ENCODE results near the gene ASCL3.

Gene ASCL3

GRCh38 chr11:8928981-8929615 lies 13.7 kb downstream of the ASCL3 start:
- TF ChIP-seq, protein P1, sequence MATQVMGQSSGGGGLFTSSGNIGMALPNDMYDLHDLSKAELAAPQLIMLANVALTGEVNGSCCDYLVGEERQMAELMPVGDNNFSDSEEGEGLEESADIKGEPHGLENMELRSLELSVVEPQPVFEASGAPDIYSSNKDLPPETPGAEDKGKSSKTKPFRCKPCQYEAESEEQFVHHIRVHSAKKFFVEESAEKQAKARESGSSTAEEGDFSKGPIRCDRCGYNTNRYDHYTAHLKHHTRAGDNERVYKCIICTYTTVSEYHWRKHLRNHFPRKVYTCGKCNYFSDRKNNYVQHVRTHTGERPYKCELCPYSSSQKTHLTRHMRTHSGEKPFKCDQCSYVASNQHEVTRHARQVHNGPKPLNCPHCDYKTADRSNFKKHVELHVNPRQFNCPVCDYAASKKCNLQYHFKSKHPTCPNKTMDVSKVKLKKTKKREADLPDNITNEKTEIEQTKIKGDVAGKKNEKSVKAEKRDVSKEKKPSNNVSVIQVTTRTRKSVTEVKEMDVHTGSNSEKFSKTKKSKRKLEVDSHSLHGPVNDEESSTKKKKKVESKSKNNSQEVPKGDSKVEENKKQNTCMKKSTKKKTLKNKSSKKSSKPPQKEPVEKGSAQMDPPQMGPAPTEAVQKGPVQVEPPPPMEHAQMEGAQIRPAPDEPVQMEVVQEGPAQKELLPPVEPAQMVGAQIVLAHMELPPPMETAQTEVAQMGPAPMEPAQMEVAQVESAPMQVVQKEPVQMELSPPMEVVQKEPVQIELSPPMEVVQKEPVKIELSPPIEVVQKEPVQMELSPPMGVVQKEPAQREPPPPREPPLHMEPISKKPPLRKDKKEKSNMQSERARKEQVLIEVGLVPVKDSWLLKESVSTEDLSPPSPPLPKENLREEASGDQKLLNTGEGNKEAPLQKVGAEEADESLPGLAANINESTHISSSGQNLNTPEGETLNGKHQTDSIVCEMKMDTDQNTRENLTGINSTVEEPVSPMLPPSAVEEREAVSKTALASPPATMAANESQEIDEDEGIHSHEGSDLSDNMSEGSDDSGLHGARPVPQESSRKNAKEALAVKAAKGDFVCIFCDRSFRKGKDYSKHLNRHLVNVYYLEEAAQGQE (IDR thresholded peaks at IDR 0.05; ENCODE audit: low read depth) = no peak
- TF ChIP-seq TAF1 (IDR thresholded peaks at IDR 0.05; ENCODE audit: low read depth) (no peak), YY1 (IDR thresholded peaks at IDR 0.05; ENCODE audit: low read depth) (no peak)

DNA sequence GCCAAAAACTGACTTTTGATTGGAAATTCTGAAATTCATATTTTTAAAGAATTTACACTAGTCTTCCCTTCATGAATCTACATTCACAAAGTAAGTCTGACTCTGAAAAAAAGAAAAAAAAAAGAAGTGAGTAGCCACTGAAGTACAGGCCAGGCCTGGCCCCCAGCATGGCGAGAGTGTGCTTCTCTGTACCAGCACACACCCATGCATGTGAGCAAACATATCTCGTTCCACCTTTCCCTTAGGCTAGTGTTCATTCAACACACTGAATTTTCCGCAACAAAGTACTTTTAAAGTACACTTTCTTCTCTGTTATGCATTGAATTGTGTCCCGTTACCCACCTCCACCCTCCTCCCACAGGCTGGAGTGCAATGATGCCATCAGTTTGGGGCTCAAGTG lies 14.6 kb downstream of the ASCL3 start:
- TF ChIP-seq USF1 (IDR thresholded peaks at IDR 0.05) (no peak), EGR1 (IDR thresholded peaks at IDR 0.05) (no peak), YY1 (IDR thresholded peaks at IDR 0.05; ENCODE audit: low read depth) (no peak), NFIC (IDR thresholded peaks at IDR 0.05) (no peak), EP300 (IDR thresholded peaks at IDR 0.05; ENCODE audit: borderline replicate concordance) (no peak), FOXM1 (IDR thresholded peaks at IDR 0.05; ENCODE audit: borderline replicate concordance, low read depth) (no peak), CEBPB (IDR thresholded peaks at IDR 0.05) (no peak), TAF1 (IDR thresholded peaks at IDR 0.05; ENCODE audit: low read depth) (no peak)
- TF ChIP-seq, protein P2, sequence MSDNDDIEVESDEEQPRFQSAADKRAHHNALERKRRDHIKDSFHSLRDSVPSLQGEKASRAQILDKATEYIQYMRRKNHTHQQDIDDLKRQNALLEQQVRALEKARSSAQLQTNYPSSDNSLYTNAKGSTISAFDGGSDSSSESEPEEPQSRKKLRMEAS (IDR thresholded peaks at IDR 0.05) = no peak
- TF ChIP-seq, protein P1 (IDR thresholded peaks at IDR 0.05; ENCODE audit: low read depth) = no peak

- TF ChIP-seq CEBPB (IDR thresholded peaks at IDR 0.05) = no peak
- TF ChIP-seq FOXM1 (IDR thresholded peaks at IDR 0.05; ENCODE audit: borderline replicate concordance, low read depth) = no peak
- no peak for TF ChIP-seq TEAD4 (IDR thresholded peaks at IDR 0.05)
- no peak for TF ChIP-seq NFIC (IDR thresholded peaks at IDR 0.05)
- no peak for TF ChIP-seq RAD21 (IDR thresholded peaks at IDR 0.05; ENCODE audit: low read depth)
- TF ChIP-seq TCF12 (IDR thresholded peaks at IDR 0.05; ENCODE audit: low read depth) = no peak
- TF ChIP-seq, protein P2 (IDR thresholded peaks at IDR 0.05) = no peak
- no peak for TF ChIP-seq CREB1 (IDR thresholded peaks at IDR 0.05; ENCODE audit: low read depth)
- TF ChIP-seq YY1 (IDR thresholded peaks at IDR 0.05; ENCODE audit: low read depth) = no peak
- no peak for TF ChIP-seq EP300 (IDR thresholded peaks at IDR 0.05; ENCODE audit: borderline replicate concordance)
- TF ChIP-seq EGR1 (IDR thresholded peaks at IDR 0.05) = no peak
Measured at GRCh38 chr11:8927233-8927632, 15.6 kb downstream of the ASCL3 start.

- TF ChIP-seq YY1 (IDR thresholded peaks at IDR 0.05; ENCODE audit: low read depth) (no peak), TEAD4 (IDR thresholded peaks at IDR 0.05) (no peak), TAF1 (IDR thresholded peaks at IDR 0.05; ENCODE audit: low read depth) (no peak)
Measured at GRCh38 chr11:8926236-8926635, 16.6 kb downstream of the ASCL3 start.

DNA sequence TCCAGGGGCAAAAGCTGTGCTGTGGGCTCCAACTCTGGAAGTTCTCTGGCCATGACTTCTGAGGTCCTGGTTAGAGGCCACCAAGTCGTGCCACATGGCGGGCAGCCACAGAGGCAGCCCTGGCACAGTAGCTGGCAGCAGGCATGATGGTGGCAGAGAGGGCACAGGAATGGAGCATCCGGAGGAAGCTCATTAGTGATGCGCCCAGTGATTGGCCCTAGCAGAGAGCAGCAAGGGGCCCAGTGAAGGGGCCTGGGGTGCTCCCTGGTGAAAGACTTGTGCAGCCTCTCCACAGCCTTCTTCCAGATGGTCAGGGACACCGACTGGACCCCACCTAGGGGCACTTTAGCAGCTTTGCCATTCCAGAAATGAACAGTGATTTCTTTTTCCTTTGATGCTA lies 17.1 kb downstream of the ASCL3 start:
- TF ChIP-seq CREB1 (IDR thresholded peaks at IDR 0.05; ENCODE audit: low read depth) (no peak), NFIC (IDR thresholded peaks at IDR 0.05) (no peak), TCF12 (IDR thresholded peaks at IDR 0.05; ENCODE audit: low read depth) (no peak), CEBPB (IDR thresholded peaks at IDR 0.05) (no peak), RAD21 (IDR thresholded peaks at IDR 0.05; ENCODE audit: low read depth) (no peak), TEAD4 (IDR thresholded peaks at IDR 0.05) (no peak), FOXM1 (IDR thresholded peaks at IDR 0.05; ENCODE audit: borderline replicate concordance, low read depth) (no peak), EGR1 (IDR thresholded peaks at IDR 0.05) (no peak), TAF1 (IDR thresholded peaks at IDR 0.05; ENCODE audit: low read depth) (no peak)
- TF ChIP-seq, protein P2 (IDR thresholded peaks at IDR 0.05) = no peak

DNA sequence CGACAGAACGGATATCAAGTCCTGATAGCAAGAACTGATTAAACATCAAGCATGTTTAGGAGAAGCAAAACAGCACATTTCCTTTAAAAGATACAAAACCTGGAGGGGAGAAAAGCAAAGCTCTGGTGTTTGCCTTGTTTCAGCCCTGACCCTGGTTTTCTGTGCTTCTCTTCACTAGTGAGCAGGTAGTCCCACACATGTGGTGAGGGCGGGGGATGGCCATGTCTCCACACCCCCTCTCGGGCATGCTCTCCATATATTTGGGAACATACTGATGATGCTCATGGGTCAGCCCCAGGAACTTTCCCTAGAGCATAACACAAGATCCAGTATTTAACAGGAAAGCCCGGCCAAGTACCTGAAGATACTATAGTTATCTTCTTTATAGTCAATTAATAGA lies 20.1 kb downstream of the ASCL3 start:
- TF ChIP-seq TCF12 (IDR thresholded peaks at IDR 0.05; ENCODE audit: low read depth) = no peak
- no peak for TF ChIP-seq RAD21 (IDR thresholded peaks at IDR 0.05; ENCODE audit: low read depth)
- no peak for TF ChIP-seq USF1 (IDR thresholded peaks at IDR 0.05)
